Mammary epithelial cell (primary cell): ENCODE data around the gene CDH4.

Source experiments
- CTCF ChIP-seq, 2 donors: IDR thresholded peaks in 1 of 2; conservative IDR thresholded peaks in 1 of 2; 2 replicates each; pipeline ENCODE4 v1.5.1; 2011 to 2012; ENCODE audit warnings: inconsistent platforms in 2 of 2, low read length in 2 of 2, mild to moderate bottlenecking in 2 of 2, control low read depth in 1 of 2, low read depth in 1 of 2; ENCODE audit not compliant: insufficient read depth in 1 of 2; ENCODE audit errors: extremely low read depth in 1 of 2
- EZH2 ChIP-seq: IDR thresholded peaks from 2 replicates; pipeline ENCODE4 v1.6.1; 2012; ENCODE audit warnings: low read length, inconsistent platforms, borderline replicate concordance

GRCh38 chr20:61866165-61866564 is 614.1 kb downstream of the CDH4 start:
- TF ChIP-seq CTCF (conservative IDR thresholded peaks at IDR 0.05 in 1 of 2, IDR thresholded peaks at IDR 0.05 in 1 of 2; ENCODE audit: extremely low read depth in 1 of 2, insufficient read depth in 1 of 2, low read depth in 1 of 2, low read length in 2 of 2) (no peak), EZH2 (no peak)
